G401.6 (cell line): Measurements from ENCODE around the gene PER3.
"Not testable (repeated sequence)": the region's sequence is repeated elsewhere in the genome, so short reads cannot be mapped to it uniquely, and the experiment has no call there.

Experiments used
- FAIRE-seq: peaks from 2 replicates; lab custom pipeline; 2012; peaks lifted over from hg19 to GRCh38; lab: Jason Lieb, UNC

The PER3 gene

DNA sequence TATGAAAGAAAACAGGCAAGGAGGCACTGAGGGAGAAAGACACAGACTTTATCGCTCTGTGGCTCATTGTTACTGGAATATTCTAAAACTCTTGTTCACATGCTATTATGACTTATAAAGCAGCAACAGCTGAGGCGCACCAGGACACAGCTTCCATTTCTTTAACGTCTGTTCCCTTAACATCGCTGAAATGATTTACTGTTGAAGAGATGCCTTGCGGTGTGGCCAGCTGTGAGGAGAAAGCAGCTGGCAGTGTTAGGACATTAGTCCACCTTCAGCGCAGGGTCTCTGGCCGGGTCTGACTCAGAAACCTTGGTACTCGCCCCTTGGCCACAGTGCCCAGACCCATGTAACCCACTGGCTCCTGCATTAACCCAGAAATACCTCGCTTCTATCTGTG is 3.1 kb upstream of the PER3 start:
- FAIRE-seq = no peak

DNA sequence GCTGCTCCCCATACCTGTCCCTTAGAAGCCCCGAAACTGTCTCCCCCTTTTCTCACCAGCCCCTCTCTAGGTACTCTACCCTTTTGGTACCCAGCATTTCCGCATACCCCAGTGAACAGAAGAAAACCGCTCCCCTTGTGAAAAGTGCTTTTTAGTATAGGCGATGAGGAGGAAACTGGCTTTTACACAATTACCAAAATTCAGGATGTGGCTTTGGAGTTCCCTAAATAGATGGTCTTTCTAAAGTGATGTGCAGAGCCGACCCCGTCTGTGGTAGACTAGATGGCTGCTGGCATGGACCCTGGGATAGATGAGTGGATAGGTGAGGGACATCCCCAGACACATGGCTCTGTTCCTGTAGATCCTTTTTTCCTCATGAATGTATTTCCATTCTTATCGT is 2.6 kb upstream of the PER3 start:
- FAIRE-seq = no peak

DNA sequence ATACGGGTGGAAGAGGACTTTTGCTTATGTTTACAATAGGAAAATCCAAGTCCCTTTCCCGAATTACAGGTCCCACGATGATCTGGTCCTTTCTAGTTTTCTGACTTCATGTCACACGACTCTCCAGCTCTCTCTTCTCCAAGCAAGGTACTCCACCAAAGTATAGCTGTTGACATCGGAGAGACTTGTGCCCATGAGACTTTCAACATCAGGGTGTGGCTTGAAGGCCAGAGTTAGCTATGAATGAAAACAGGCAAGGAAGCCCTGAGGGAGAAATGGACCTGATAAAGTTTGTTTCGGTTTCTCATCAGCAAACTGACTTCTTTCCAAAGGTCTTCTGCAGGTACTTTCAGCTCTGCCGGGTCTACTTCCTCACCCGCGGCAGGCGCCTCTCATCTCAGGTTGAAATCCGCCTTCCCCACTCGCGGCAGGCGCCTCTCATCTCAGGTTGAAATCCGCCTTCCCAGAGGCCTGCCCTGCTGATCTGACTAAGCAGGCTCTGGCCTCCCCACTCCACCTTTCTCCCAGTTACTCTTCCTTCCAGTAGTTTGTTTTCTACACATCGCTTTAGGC is 2.1 kb upstream of the PER3 start:
- FAIRE-seq = no peak

DNA sequence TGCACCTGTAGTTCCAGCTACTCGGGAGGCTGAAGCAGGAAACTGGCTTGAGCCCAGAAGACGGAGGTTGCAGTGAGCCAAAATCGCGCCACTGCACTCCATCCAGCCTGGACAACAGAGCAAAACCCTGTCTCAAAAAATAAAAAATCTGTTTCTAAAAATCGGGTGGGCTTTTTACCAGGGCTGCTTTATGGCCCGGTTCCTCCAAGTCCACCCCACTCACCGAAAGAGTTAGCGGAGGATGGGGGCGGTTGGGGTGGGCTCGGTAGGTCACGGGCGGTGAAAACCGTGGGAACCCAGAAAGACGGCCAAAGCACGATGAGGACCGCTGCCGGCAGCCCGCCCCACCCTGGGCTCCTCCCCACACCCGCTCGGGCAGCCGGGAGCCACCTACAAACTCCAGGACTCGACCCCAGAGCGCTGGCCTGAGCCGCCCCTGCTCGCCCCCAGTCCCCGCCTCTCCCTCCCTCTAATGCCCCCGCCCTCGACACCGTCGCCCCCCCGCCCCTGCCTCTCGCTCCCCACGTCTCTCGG is 846 bp upstream of the PER3 start:
- FAIRE-seq = no peak

DNA sequence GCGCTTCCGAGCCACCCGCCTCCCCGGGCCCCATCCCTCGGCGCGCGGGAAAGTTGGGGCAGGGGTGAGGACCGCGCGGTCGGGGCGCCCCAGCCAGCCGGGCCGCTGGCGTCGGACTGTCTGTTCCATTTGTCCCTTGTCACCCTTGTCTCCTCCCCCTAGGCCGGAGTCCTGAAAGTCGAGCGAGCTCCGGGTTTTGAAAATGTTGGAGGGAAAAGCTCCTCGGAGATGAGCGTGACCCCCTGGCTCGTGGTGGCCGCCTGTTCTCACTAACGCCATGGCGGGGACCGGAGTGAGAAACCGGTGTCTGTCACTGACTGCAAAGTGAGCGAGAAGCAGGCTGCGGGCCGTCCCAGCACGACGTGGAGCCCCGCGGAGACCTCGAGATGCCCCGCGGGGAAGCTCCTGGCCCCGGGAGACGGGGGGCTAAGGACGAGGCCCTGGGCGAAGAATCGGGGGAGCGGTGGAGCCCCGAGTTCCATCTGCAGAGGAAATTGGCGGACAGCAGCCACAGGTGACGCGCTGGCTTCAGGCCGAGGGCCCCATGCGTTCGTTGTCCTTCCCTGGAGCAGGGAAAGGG is 491 bp downstream of the PER3 start:
- FAIRE-seq = no peak

DNA sequence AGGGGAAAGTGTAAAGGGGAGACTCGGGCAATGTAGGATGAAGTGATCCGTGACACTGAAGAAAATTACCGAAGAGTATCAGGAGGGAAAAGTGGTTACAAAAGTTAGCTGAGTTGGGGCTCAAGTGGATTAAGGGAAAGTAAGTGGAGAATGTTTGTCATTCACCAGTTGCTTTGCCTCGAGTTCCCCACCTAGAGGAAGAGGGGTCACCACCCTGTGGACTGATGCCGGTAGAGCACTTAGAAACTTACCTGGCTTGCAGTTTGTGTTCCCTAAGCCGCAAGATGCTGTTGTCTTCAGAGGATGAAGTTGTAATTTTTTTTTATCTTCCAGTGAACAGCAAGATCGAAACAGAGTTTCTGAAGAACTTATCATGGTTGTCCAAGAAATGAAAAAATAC is 1.0 kb downstream of the PER3 start:
- no peak for FAIRE-seq

DNA sequence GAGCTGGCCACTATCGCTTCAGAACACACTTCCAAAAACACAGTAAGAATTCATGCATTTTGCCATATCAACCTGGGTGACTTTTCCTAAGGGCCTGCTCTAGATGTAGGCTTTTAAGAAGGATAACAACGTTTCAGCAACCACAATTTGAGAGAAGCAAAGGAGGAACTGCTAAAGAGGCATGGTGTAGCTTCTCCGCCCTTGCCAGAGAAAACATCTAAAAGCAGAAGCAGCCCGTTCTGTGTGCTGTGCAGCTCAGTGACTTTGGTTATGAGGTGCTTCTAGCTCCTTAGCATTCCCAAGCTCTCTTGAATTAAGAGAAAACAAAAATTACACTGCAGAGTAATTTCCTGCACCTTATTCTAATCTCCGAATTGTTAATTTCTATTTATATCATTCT is 2.7 kb downstream of the PER3 start:
- FAIRE-seq = no peak

DNA sequence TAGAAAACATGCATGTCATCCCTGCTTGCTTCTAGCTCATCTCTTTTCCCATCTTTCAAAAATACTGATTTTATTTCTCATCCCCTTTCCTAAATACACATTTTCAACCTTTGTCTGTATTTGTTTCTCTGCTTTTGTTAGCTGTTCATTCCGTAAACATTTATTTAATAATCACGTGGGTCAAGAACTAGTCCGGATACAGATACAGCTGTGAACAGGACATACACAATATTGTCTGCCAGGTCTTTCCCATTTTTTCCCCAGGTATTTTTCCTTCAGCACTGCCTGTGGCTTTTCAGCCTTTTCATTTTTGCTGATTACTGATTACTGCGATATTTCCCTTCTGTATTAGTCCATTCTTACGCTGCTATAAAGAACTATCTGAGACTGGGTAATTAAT is 5.7 kb downstream of the PER3 start:
- FAIRE-seq = no peak

DNA sequence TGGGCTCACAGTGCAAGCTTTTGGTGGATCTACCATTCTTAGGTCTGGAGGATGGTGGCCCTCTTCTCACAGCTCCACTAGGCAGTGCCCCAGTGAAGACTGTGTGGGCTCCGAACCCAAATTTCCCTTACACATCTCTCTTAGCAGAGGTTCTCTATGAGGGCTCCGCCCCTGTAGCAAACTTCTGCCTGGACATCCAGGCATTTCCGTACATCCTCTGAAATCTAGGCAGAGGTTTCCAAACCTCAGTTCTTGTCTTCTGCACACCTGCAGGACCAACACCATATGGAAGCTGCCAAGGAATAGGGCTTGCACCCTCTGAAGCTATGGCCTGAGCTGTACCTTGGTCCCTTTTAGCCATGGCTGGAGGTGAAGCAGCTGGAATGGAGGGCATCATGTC is 6.9 kb downstream of the PER3 start:
- FAIRE-seq = not testable (repeated sequence)

DNA sequence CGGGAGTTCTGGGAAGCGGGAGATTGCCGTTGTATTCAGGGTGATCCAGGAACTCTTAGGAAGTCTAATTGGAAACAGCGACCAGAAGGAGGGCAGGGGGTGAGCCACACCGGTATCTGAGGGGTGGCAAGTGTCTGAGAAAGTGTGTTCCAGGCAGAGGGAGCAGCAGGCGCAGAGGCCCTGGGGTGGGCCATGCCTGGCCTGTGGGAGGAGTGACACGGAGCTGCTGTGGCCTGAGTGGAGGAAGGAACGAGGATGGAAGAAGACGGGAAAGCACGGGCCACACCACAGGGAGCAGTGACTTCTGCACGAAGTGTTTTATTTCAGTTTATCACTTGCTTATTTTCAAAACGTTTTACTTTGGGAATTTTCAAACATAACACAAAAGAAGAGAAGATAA is 11.3 kb downstream of the PER3 start:
- no peak for FAIRE-seq

DNA sequence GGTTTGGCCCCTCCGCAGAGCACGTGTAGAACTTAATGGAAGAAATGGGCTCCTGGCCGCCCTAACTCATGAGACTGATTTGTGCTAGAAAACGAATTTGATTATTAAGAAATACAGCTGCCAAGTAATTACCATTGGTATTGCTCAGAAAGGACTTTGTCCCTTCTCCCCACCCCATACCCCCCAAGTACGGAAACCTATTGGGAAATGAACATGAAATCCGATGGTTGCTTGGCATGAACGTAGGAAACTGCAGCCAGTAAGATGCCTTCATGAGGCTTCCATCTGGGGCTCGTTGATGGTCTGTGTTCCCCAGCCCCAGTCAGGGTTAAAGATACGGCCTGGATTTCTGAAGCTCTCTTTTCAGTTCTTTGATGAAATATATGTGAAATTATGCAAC is 21.4 kb downstream of the PER3 start:
- FAIRE-seq = no peak

DNA sequence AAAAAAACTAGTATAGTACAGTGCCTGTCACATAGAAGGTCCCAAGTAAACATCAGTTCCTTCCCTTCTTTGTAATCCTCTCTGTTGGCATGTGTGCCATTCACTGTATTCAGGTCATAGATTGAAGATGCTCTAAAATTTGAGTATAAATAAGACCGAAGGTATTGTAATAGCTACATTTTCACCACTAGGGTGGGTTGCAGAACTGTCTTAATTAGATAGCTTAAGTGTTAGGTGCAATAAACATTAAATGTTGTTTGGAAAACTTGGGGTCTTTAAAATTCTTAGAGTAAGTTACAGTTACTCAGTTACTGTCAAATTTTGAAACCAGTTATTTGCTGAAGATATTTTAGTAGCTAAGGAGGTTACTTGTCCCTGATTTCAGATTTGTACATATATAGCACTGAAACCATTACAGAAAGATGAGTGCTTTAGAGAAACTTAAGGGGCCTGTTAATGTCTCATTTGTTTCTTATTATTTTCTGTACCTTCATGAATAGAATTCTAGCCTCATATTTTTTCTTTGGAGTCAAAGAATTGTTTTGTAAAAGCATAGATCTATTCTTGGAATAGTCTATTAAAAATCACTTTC is 24.3 kb downstream of the PER3 start:
- FAIRE-seq = peak; percentile 66

DNA sequence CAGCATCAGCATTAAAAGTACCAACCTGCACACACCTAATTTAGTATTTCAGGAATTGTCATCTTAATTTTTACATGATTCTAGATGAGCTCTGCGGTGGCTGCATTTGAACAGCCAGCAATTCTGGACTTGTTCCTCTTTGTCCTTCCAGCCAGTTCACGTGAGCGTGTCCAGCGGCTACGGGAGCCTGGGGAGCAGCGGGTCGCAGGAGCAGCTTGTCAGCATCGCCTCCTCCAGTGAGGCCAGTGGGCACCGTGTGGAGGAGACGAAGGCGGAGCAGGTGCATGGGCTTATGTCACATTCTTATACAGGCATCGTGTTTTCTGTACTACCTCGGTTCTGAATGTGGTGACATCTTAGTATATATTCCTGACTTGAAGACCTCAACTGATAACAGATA is 25.7 kb downstream of the PER3 start:
- FAIRE-seq = no peak

DNA sequence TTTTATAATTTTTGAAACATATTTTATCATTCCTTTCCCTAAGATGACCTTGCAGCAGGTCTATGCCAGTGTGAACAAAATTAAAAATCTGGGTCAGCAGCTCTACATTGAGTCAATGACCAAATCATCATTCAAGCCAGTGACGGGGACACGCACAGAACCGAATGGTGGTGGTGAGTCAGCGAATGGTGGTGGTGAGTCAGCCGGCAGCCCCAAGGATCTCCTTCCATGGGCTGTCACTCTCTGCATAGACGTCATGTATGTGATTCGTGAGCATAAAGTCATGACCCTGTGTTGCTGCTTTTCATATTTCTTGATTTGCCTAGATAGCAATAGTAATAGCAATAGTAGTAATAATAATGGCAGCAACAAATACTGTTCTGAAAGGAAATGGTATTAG is 26.3 kb downstream of the PER3 start:
- no peak for FAIRE-seq

DNA sequence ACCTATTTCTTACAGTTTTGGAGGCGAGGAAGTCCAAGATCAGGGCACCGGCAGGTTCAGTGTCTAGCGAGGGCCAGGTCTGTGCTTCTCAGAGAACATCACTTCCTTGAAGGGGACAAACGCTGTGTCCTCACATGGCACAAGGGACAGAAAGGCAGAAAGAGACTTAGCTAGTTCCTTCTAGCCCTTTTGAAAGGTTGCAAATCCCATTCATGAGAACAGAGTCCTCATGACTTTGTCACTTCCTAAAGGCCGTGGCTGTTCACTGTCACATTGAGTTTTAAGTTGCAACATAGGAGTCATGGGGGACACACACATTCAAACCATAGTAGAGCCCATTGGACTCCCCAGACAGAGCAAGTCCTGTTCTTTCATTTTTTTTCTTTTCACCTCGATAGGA is 27.4 kb downstream of the PER3 start:
- no peak for FAIRE-seq

DNA sequence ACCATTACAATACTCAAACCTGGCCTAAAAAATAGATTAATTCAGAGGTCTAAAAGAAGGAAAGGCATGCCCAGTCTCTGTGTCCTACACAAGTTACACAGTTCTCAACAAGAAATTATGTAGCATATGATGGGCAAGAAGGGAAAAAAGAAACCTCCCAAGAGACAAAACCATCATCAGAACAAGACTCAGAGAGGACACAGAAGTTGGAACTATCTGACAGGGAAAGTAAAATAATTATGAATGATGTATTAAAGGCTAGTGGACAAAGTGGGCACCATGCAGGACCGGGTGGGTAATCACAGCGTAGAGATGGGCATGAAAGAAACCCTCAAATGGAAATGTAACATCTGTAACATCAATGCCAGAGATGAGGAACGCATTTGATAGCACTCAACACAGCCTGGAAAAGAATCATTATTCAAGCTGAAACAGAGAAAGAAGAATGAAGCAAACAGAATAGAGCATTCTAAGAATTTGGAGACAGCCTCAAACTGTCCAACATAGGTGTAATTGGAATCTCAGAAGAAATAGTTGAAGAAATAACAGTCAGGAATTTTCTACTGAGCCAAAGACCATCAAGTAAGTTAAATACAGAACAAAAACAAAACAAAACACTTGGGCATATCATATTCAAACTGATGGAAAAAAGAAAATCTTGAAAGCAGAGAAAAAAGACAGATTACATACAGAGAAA is 29.7 kb downstream of the PER3 start:
- FAIRE-seq = no peak

DNA sequence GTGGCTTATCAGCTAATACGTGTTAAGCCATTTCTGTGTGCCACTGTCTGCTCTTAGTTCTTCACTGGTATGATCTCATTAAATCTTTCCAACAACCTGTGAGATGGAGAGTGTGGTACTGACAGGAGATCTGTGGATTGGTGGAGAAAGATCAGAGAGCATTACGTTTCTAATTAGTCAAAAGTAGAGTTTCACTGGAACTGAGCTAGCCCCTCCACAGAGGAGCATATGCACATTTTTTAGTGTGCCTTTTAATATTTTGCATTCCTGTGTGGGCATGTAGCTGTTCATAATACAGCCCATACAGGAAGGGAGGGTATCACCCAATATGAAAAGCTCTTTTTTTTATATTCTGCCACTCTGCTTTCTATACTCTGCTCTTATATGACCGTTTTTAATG is 37.2 kb downstream of the PER3 start:
- FAIRE-seq = no peak

DNA sequence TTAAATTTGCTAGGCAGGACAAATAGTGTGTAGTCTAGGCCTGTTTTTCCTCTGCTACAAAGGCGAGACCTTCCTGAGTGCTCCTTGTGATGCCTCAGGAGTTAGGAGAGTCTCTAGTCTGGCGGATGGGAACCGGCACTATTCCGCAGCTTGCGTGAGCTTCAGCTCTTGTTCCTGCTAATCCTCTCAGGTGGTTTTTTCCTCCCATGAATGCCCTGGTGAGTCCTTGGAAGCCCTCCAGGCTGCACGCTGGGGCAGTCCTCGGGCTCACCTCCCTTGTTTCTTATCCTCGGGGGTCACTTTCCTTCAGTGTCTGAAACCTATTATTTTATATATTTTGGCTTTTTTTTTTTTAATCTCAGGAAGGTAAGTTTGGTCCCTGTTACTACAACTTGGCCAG is 40.6 kb downstream of the PER3 start:
- no peak for FAIRE-seq

DNA sequence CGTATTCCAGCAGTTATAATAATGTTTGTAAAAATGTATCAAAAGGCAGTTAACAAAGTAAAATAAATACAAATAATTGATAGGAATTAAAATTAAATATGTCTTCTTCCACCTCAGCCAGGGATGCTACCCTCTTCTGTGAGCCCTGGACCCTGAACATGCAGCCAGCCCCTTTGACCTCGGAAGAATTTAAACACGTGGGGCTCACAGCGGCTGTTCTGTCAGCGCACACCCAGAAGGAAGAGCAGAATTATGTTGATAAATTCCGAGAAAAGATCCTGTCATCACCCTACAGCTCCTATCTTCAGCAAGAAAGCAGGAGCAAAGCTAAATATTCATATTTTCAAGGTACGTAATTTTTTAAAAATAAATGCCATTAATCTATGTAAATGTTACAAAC is 42.3 kb downstream of the PER3 start:
- no peak for FAIRE-seq

DNA sequence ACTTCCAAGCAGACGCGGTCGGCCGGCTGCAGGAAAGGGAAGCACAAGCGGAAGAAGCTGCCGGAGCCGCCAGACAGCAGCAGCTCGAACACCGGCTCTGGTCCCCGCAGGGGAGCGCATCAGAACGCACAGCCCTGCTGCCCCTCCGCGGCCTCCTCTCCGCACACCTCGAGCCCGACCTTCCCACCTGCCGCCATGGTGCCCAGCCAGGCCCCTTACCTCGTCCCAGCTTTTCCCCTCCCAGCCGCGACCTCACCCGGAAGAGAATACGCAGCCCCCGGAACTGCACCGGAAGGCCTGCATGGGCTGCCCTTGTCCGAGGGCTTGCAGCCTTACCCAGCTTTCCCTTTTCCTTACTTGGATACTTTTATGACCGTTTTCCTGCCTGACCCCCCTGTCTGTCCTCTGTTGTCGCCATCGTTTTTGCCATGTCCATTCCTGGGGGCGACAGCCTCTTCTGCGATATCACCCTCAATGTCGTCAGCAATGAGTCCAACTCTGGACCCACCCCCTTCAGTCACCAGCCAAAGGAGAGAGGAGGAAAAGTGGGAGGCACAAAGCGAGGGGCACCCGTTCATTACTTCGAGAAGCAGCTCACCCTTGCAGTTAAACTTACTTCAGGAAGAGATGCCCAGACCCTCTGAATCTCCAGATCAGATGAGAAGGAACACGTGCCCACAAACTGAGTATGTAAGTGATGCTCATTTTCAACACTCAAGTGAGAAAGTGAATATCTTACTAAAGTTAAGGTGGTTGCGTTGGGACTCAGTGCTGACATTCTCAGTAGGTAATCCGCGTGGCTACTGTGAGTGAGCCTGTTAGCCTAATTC is 43.2 kb downstream of the PER3 start:
- no peak for FAIRE-seq

DNA sequence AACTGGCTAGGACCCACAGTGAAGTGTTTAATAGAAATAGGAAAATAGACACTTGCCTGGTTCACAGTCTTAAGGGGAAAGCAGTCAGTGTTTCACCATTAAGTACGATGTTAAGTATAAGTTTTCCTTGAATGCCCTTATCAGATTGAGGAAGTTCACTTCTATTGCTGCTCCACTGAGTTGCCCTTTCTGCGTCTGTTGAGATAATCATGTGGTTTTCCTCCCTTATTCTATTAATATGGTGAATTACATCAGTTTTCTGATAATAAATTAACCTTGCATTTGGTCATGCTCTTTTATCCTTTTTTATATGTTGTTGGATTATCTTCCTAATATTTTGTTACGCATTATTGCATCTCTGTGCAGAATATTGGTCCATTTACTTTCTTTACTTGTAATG is 47.4 kb downstream of the PER3 start:
- FAIRE-seq = peak; percentile 17

DNA sequence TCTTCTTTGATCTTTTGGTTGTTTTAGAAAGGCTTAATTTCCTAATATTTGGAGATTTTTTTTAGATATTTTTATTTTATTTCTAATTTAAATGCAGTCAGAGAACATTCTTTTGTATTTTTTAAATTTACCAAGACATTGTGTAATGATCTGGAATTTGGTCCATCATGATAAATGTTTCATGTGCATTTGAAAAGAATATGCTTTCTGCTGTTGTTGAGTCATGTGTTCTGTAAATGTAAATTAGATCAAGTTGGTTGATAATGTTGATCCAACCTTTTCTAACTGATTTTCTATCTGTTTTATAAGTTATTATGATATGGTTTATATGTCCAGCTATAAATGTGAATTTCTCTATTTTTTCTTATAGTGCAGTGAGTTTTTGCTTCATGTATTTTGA is 48.9 kb downstream of the PER3 start:
- FAIRE-seq = peak; percentile 37

DNA sequence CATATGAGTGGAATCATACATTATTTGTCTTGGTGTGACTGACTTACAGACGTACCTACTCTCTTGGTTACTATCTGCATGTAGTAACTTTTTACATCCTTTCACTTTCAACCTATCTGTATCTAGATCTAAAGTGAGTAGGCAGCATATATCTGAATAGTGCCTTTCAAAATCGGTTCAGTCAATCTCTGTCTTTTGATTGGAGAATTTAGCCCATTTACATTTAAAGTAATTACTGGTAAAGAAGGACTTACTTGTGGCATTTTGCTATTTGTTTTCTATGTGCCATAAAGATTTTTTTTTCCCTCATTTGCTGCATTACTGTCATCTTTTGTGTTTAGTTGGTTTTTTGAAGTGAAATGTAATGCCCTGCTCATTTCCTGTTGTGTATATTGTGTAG is 54.6 kb downstream of the PER3 start:
- FAIRE-seq = no peak
